NCI-H2227 (cell line): ENCODE data around the gene ANKRD1.

Experiments
- DNase-seq: peaks from one replicate; lab custom pipeline; 2025; ENCODE audit not compliant: unreplicated experiment; lab: John Stamatoyannopoulos, UW

Gene ANKRD1

DNA sequence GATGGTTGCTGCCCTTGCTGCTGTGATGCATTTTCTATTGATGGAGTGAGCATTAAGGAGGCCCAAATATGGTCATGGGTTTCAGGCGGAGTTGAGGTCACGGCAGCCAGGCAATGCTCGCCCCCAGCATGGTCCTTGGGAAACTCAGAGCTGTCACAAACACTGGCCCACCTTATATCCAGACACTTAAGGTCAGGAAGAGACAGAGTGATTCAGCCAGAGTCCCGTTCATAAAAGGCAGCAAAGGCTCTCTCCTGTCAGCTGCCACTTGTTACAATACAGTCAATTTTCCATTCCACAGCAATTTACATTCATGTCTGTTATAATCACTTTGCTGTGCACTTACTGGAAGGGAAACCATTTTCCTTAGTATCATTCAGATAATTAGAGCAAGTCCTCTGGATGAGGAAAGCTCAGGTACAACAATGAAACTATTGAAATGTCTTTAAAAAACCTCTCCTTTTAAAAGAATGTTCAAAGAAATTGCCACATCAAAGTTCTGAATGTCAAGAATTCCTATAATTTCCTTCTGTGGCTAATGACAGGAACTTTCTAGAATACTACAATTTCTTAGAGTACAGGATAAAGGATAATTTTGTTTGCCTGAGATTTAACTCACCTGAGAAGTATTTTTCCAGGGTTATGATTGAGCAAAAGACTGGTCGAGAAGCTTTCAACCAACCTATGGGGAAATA, 14.8 kb upstream of the ANKRD1 start:
- DNase-seq, result no peak

DNA sequence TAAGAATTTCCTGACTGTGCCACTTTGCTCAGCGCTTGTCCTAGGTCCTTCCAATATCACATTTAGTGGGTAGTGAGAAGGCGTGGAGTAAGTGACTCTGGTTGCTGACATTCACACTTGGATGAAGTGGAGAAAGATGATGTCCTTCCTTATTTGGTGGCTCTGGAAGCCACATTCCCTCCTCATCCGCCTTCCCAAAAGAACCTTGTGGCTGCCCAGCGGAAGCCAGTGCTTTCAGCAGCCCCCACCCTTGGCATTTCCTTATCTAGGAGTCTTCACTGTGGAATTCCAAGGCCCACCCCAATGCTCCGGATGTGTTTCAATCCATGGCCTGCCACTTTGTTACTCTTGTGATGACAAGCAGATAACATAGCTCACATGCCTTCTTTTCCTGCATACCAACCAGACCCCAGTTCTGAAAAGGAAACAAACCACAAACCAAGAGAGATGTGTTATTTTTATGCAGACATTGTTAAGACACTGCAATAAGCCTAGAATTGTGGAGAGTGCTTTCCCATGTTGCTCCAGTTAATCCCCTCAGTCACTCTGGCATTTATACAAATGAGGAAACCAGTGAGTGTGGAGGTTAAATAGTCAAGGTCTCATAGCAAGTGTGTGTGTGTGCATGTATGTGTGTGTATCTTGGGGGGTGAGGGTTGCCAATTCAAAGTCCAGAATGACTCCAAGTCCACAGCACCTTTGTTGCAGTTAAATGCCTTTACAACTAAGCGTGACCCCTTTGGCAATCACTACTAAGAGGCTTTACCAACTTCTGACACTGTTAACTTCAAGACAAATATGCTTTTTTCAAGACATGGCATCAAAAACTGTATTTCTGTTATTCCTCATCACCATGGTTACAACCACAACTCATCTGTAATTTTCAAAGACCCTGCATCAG, 10.3 kb upstream of the ANKRD1 start:
- DNase-seq, result no peak

DNA sequence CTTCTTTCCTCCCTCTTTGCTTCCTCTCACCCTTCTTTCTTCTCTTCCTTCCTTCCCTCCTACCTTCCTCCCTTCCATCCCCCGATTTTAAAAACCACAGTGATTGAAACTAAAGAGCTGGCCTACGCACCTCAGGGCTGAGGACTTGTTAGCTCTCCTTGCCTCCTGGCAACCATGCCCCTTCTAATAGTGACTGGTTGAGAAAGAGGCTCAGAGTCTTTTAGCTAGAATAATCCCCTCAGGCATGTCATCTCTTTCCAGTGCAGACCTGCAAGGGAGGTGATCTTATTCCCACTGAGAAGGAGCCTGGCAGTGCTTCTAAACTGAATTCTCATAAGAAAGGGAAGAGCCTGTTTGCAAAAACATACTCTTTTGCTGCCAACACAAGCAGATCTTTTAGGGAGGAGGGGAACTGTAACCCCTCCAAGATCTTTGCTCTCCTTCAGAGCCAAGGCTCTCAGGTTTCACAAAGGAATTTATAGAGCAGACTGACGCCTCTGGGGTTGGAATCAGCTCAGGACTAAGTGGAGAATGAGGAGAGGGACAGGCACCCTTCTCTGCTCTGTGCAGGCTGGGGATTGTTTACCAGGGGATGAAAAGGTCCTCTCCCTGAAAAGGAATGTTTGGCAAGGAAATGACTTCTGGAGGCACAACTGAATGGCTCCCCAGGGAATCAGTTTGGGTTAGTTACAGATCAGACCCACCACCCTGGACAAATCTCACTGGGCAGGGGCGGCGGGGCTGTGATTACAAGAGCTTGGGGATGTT, 9.4 kb upstream of the ANKRD1 start:
- no peak for DNase-seq

DNA sequence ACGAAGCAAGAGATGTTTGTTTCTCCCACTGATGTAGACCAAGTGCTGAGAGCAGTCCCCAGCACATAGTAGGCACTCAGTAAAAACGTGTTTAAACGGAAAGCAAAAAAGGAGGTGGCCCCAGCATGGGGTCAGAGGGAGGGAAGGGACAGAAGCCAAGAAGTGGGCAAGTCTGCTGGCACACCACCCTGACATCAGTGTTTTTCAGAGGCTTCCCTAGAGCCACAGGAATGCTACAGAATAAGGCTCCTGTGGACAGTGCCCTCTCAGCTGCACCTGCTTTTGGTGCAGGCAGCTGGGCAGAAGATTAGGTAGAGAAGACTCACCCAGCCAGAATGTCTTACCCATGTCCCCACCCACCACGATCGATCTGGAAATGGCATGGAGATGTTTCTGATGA, 8.3 kb upstream of the ANKRD1 start:
- no peak for DNase-seq

GRCh38 chr10:90927293-90927692, 6.4 kb upstream of the ANKRD1 start:
- DNase-seq, result no peak

- DNase-seq, result no peak
Measured at GRCh38 chr10:90925079-90926029, 4.5 kb upstream of the ANKRD1 start.

DNA sequence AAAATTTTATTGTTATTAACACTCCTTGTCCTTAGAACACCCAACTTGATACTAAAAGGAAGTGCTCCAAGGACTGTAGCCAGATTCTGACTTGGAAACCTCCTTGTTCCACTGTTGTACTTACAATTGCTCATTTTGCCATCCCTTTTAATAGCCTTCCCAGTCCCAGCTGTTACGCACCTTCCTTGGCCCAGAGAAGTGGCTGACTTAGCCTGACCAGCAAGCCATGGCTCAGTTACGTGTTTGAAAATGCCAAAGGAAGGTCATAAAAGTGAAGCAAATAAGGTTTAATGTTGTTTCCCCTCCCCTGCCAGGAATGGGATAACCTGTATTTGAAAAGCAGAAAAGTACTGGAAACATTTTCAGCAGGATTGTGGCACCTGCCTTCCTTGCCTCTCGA, 3.7 kb upstream of the ANKRD1 start:
- DNase-seq, result no peak

GRCh38 chr10:90923111-90923731, 2.3 kb upstream of the ANKRD1 start:
- DNase-seq, result no peak

DNA sequence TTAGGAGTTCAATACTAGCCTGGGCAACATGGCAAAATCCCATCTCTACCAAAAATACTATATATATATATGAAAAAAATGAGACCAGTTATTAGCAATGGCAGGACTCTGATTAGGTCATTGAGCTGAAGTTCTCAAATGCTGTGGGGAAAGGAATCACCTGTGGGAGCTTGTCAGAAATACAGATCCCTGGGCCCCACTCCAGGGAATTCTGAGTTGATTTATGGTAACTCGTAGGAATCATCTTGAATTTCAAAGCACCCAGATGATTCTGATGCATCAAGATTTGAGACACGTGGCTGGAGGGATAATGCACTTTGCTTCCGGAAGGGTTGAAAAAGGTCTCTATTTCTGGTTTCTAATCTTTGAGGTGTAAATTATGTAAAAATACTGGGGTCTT, 1.0 kb upstream of the ANKRD1 start:
- no peak for DNase-seq

DNA sequence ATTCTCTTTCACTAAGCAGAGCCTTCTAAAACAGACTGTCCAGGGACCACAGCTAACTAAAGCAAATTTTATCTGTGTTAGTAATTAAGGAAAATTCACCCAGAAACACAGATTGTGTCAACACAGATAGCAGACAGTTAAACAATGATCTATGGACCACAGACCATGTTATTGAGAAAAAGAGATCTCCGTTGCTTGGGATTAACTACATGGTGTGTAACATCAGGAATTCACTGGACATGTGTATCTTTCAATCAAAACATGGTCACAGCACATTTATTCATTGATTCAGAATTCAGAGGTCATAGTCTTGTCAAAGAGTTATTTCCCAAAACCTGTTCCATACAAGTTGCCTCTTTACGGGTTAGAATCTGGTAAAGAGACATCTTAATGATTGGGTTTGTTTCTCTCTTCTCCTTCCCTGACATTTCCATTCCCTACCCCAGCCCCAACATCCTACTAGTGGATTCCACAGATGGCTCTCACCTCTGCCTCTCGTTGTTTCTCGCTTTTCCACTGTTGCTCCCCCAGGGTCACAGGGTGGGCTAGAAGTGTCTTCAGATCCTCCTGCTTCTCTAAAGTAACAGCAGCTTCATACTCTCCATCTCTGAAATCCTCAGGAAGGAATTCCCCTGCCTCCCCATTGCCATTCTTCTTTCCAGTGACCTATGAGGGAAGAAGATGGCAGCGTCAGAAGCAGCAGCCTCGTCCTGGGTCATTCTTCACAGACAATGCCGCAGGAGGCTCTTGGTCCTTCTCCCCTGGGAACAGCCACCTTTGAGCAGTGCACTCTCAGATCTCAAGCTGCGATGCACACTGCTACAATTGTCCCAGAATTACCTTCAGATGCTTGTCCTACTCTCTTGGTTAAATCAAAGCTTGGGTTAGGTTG, 958 bp downstream of the ANKRD1 start:
- DNase-seq, result no peak

DNA sequence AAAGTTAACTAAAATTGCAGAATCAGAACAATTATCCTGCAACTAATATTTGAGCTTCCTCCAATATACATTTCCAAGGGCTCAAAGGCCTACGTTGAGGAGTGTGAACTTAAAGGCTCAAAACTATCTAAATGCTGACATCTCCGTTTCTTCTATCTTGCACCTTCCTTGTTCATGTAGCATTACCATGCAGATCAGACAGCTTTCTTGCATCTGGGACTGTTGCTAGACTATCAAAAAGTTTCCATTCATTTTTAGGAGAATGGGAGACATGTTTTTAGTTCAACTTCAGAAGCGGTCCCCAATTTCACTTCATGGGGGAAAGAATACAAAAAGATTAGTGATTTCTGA, 2.9 kb downstream of the ANKRD1 start:
- DNase-seq, result no peak

- DNase-seq, result no peak
Measured at GRCh38 chr10:90917238-90917967, 3.5 kb downstream of the ANKRD1 start.

DNA sequence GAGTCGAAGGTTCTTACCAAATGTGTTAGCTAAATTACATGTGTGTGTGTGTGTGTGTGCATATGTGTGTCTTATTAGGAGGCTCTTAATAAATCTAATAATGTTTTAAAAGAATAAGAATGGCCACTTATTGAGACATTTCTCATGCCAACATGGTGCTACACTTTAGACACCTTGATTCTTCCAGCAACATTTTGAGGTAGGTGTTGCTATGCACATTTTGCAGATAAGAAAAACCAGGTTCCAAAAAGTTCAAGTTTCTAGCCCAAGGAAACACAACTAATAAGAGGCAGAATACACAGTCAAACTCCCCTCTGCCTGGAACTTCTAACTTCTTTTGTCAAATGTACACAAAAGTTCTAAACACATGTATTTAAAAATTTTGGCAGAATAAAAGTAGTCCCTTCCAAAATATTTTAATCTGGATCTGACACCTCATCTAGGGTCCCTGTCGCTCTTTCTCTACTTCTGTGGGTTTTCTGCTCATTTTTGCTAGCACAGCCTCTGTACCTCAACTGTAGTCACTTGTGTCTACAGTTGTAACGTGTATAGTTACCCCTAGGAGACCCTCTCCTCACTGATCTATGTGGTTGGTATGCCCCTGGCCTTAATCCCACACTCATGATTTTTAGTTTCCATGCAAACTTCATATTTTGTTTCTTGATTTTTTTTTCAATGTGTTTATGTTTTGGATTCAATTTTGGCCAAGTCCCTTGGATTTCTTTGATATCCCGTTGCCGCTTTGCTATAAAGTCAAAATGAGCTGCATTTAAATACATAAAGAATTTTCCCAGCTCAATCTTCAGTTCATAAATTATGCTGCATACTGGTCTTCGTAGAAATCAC, 4.3 kb downstream of the ANKRD1 start:
- DNase-seq, result no peak

- DNase-seq, result no peak
Measured at GRCh38 chr10:90915766-90916075, 5.2 kb downstream of the ANKRD1 start.

- DNase-seq, result no peak
Measured at GRCh38 chr10:90914992-90915765, 5.7 kb downstream of the ANKRD1 start.

DNA sequence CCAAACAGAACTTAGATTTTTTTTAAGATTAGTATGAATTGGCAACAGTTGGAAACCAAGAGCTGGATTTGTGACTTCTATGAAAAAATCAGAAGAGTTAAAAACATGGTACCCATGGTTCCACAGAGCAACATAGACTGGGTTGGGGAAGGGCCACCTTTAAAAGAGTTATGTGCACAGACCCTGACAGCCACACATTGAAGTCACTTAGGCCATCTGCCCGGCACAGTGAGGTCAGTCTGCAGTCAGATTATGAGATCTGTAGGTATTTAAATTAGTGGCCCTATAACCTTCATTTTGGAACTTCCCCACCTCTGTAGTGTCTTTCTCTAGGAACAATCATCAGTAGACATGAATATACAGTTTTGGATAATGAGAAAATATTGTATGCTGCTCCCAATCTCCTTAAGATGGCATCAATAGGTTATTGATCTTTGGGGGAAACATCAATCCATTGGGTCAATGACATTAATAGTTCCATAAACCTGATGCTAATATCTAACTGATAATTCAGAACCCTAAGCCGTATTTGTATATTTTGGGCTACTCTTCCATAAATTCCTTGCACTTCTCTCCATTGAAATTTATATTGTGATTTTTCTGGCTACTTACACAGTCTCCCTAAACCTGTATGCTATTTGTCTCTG, 7.0 kb downstream of the ANKRD1 start:
- no peak for DNase-seq
